Sigmoid colon (tissue), 7 donors: ENCODE results near the gene DDX5. TPM values are rescaled to one million over a fixed set of nuclear protein-coding genes. Genes with fewer than 3 reads are reported as not detected.
"Not testable (repeated sequence)": the region's sequence is repeated elsewhere in the genome, so short reads cannot be mapped to it uniquely, and the experiment has no call there.

Source experiments
- DNase-seq: peaks from one replicate; pipeline ENCODE4 v3.0.0-alpha.2; 2019
- H3K27ac ChIP-seq, 4 donors: fragments of 200-600 bp; sonication (generic); one replicate each; pipeline ENCODE4 v1.5.1; 2016 to 2019; ENCODE audit warnings: mild to moderate bottlenecking in 1 of 4
- H3K27me3 ChIP-seq, 3 donors: fragments of 200-600 bp; sonication (generic); one replicate each; pipeline ENCODE4 v1.5.1; 2019; ENCODE audit warnings: mild to moderate bottlenecking in 1 of 3
- H3K36me3 ChIP-seq, 4 donors: fragments of 200-600 bp; sonication (generic); one replicate each; pipeline ENCODE4 v1.5.1; 2016 to 2019
- H3K4me1 ChIP-seq, 4 donors: fragments of 200-600 bp; sonication (generic); one replicate each; pipeline ENCODE4 v1.5.1; 2017 to 2019
- H3K4me3 ChIP-seq, 4 donors: fragments of 200-600 bp; sonication (generic); one replicate each; pipeline ENCODE4 v1.5.1; 2017 to 2019; ENCODE audit warnings: mild to moderate bottlenecking in 2 of 4, moderate library complexity in 1 of 4
- H3K9me3 ChIP-seq, 4 donors: fragments of 200-600 bp in 3 of 4; sonication (generic) in 3 of 4; one replicate each; pipeline versions ENCODE4 v1.5.1 to v1.6.1; 2013 to 2019
- EP300 ChIP-seq, 4 donors: sonication (generic); formaldehyde crosslinking; IDR thresholded peaks; one replicate each; pipeline ENCODE4 v1.6.1; 2017; ENCODE audit warnings: antibody characterized with exemption in 4 of 4
- POLR2A ChIP-seq, 2 donors: fragments of 450-650 bp; IDR thresholded peaks; one replicate each; pipeline ENCODE4 v1.6.1; 2016; ENCODE audit warnings: antibody characterized with exemption in 2 of 2, mild to moderate bottlenecking in 2 of 2, moderate library complexity in 2 of 2
- POLR2AphosphoS5 ChIP-seq, 4 donors: sonication (generic); formaldehyde crosslinking; IDR thresholded peaks; one replicate each; pipeline ENCODE4 v1.6.1; 2017; ENCODE audit warnings: antibody characterized with exemption in 4 of 4
- WGBS, 2 donors: extraction: QIAGEN DNeasy Blood & Tissue Kit; methylation state at CpG; one replicate each; pipeline ENCODE4 v1.1.7; 2013; 5-methylcytosine and 5-hydroxymethylcytosine counted together
- intact Hi-C: fragments of 100-400 bp; cut with DNase I; formaldehyde crosslinking; loops from one replicate; pipeline ENCODE4 v1.15.1; 2023
- polyA plus RNA-seq, 3 donors: library from polyadenylated mRNA; stranded (reverse); fragments of 200-250 nt; gene quantifications; one replicate each; pipeline ENCODE4 v1.2.3, GENCODE V29; 2013
- total RNA-seq, 4 donors: library from RNA; depleted of rRNA; stranded (reverse); fragments of >200 nt; gene quantifications; one replicate each; pipeline ENCODE4 v1.1.0, GENCODE V29; 2016
- TF ChIP-seq, protein P1 (sequence below), 4 experiments: fragments of 450-650 bp in 3 of 4; fragments of 200-600 bp in 1 of 4; IDR thresholded peaks; one replicate each; pipeline ENCODE4 v1.5.1; 2016 to 2019; ENCODE audit warnings: antibody characterized with exemption in 4 of 4, mild to moderate bottlenecking in 3 of 4, moderate library complexity in 2 of 4
- donor health status: healthy with polysubstance abuse.
- donor health status: Bipolar disorder and iron deficiency.
- donor health status: healthy.

Gene DDX5
- total and polyA plus RNA-seq, 7 donors, result 187 to 1,652 (median 488) TPM

DNA sequence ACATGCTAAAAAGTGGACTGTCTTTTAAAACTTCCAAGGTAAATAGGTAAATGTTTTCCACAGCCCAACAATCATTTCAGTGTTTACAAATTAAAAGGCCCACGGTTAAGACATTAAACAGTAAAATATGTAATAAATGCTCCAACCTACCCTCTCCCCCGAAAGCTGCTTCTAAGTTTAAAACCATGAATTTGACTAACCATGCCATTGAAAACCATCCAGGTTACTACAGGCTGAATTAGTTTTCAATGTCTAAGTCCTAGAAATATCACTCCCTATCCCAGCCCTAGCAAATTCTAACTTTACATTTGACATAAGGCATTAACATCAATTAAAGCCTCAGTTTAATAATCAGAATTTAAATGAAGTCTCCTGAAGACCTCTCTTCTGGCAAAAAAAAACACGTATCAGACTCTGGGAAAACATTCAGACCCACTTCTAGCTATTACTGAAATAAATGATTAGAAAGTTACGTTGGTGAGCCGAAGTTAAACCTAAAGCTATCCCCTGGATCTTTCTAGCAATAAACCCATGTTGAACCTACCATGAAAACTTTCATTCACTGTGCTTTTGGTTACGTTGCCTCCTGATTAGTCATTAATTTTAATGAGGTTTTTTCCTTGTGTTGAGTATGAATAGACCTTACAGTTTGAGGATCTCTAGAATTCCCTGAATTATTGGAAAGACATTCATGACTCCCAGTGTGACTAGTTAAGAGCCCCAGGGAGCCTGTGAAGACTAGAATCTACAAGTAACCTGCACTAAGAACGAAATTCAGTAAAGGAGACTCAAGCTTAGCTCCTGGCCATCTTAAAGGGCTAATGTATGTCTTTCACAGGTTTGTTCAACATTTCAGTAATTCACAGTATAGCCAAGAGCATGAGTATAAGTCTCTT lies 7.5 kb downstream of the DDX5 start:
- DNase-seq, result no peak
- no peak overlapping the region for H3K4me3 ChIP-seq
- peaks cover 40 to 59% (median 55%) of the 10 kb centered on the region in 4 donors for H3K36me3 ChIP-seq
- peak overlapping the region in 3 of 4 donors; percentile 76 to 87 (median 86) for H3K27ac ChIP-seq
- intact Hi-C loops, result no loop called here
- TF ChIP-seq POLR2A (IDR thresholded peaks at IDR 0.05), result no peak
- peak in 1 of 4 donors; percentile 17 for TF ChIP-seq POLR2AphosphoS5 (IDR thresholded peaks at IDR 0.05)
- WGBS, 2 donors, result 53 to 67% methylated on average over 7 of the region's 7 CpGs
- H3K27me3 ChIP-seq, result no peaks in the 10 kb centered on the region
- peaks cover 0 to 87% (median 62%) of the 10 kb centered on the region in 4 donors for H3K4me1 ChIP-seq
- H3K9me3 ChIP-seq, result no peaks in the 10 kb centered on the region

DNA sequence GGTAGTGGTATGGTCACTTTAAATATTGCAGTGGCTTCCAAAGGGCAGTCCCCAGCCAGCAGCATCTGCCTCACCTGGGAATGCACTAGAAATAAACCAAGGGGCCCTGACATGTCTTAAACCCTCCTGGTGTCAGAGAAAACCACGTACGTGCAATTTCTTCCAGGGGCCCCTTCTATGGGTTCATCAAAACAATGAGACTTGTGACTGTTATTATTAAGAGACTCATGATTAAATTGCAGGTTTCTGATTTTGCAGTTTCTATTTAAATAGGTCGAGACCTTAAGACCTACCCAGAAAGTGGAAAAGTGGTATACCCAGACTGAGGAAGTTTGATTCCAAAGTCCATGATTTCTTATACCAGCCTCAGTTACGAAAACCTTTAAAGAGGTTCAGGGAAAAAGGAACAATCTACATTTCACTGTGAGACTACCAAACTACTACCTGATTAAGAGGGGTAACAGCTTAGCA lies 8.5 kb downstream of the DDX5 start:
- intact Hi-C loops, result no loop called here
- peak overlapping the region; percentile 56 to 76 (median 69) for H3K4me3 ChIP-seq
- WGBS, 2 donors, result 15 to 35% methylated on average over 4 of the region's 4 CpGs
- H3K27me3 ChIP-seq, result no peaks in the 10 kb centered on the region
- H3K4me1 ChIP-seq, result peaks cover 0 to 77% (median 52%) of the 10 kb centered on the region in 4 donors
- TF ChIP-seq POLR2A (IDR thresholded peaks at IDR 0.05) (no peak), POLR2AphosphoS5 (IDR thresholded peaks at IDR 0.05) (no peak), EP300 (IDR thresholded peaks at IDR 0.05) (no peak)
- TF ChIP-seq, protein P1, sequence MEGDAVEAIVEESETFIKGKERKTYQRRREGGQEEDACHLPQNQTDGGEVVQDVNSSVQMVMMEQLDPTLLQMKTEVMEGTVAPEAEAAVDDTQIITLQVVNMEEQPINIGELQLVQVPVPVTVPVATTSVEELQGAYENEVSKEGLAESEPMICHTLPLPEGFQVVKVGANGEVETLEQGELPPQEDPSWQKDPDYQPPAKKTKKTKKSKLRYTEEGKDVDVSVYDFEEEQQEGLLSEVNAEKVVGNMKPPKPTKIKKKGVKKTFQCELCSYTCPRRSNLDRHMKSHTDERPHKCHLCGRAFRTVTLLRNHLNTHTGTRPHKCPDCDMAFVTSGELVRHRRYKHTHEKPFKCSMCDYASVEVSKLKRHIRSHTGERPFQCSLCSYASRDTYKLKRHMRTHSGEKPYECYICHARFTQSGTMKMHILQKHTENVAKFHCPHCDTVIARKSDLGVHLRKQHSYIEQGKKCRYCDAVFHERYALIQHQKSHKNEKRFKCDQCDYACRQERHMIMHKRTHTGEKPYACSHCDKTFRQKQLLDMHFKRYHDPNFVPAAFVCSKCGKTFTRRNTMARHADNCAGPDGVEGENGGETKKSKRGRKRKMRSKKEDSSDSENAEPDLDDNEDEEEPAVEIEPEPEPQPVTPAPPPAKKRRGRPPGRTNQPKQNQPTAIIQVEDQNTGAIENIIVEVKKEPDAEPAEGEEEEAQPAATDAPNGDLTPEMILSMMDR (IDR thresholded peaks at IDR 0.05), result no peak
- peak overlapping the region; percentile 76 to 87 (median 82) for H3K27ac ChIP-seq
- no peaks in the 10 kb centered on the region for H3K9me3 ChIP-seq
- DNase-seq, result no peak
- H3K36me3 ChIP-seq, result peaks cover 30 to 58% (median 45%) of the 10 kb centered on the region in 4 donors

DNA sequence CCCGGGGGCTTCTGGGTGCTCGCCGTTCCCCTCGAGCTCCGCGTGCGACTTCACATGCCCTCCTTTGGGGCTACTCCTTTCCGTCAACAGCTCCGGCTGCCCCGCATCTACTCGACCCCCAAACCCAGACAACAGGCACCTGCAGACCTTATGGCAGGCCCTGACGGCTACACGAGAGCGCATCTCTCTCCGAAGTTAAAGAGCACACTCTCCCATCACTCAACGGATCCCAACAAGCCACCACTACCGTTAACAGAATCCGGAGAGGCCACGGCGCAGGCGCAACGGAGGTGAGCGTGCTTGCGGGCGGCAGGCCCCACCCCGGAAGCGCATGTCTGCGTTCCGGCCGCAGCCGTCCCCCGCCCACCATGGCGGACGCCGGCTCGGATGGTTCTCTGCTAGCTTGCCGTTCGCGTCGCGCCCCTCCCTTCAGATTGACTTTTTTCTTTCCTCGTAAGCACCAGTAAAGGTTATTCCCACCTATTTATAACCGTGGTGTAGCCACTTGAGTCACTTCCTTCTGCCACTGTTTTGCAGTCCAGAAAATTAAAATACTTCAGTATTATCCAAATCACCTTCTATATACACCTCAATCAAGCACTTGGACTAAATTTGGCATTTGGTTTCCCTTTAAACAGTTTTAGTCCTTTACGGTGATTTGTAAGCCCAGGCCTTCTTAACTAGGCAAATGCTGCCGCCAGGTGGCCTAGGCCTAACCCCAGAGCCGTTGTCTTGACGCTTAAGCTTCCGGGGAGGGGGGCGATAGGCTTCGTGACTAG lies 9.1 kb downstream of the DDX5 start, which contains the start of gene POLG2:
Gene POLG2 (minus strand): TSS at position 269 of the 779 bp plus-strand sequence. CDS start 86 bp downstream, at position 183.
- H3K4me3 ChIP-seq, result peak within 1 kb of the TSS; percentile 56 to 76 (median 69)
- no peaks in the 10 kb centered on the region for H3K27me3 ChIP-seq
- intact Hi-C loops, result no loop called here
- DNase-seq, result peak; percentile 95
- TF ChIP-seq POLR2AphosphoS5 (IDR thresholded peaks at IDR 0.05), result peak; percentile 41 to 91 (median 86)
- TF ChIP-seq, protein P1 (IDR thresholded peaks at IDR 0.05), result peak in 3 of 4 experiments; percentile 42 to 53 (median 49)
- TF ChIP-seq POLR2A (IDR thresholded peaks at IDR 0.05), result no peak
- peak in 1 of 4 donors; percentile 4 for TF ChIP-seq EP300 (IDR thresholded peaks at IDR 0.05)
- peak within 1 kb of the TSS; percentile 76 to 87 (median 82) for H3K27ac ChIP-seq
- H3K9me3 ChIP-seq, result no peaks in the 10 kb centered on the region
- H3K36me3 ChIP-seq, result peaks cover 24 to 57% (median 39%) of the 10 kb centered on the region in 4 donors
- H3K4me1 ChIP-seq, result peaks cover 0 to 71% (median 46%) of the 10 kb centered on the region in 4 donors
- 1% methylated on average over 50 of the region's 50 CpGs for WGBS, 2 donors

DNA sequence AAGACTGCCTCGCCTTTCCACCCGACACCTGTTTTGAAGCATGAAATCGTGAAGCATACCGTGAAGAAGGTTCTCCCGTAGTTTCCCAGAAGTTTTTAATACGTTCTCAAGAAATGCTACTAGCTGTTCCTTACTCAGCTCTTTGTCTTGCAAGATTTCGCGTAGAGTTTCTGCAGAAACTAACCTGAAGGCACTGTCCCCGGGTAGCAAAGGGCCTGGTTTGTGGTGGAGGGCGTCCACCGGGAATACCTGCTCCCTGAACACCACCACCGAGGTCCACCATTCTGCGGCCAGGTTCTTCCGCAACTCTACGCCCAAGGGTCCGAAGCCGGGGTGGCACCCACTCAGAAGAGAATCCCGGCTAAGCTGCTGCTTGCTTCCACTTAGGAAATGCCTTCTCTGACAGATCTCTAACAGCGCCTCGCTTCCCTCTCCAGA lies 9.7 kb downstream of the DDX5 start:
- Histone ChIP-seq H3K9me3 (no peaks in the 10 kb centered on the region), H3K4me3 (peak overlapping the region; percentile 56 to 76 (median 69)), H3K27ac (peak overlapping the region; percentile 76 to 87 (median 82)), H3K36me3 (peaks cover 18 to 55% (median 33%) of the 10 kb centered on the region in 4 donors), H3K4me1 (peaks cover 0 to 65% (median 43%) of the 10 kb centered on the region in 4 donors), H3K27me3 (no peaks in the 10 kb centered on the region)
- intact Hi-C loops, result no loop called here
- TF ChIP-seq EP300 (IDR thresholded peaks at IDR 0.05) (no peak), POLR2A (IDR thresholded peaks at IDR 0.05) (no peak), POLR2AphosphoS5 (IDR thresholded peaks at IDR 0.05) (no peak)
- TF ChIP-seq, protein P1 (IDR thresholded peaks at IDR 0.05), result no peak
- DNase-seq, result no peak
- 0 to 1% methylated on average over 20 of the region's 20 CpGs for WGBS, 2 donors

DNA sequence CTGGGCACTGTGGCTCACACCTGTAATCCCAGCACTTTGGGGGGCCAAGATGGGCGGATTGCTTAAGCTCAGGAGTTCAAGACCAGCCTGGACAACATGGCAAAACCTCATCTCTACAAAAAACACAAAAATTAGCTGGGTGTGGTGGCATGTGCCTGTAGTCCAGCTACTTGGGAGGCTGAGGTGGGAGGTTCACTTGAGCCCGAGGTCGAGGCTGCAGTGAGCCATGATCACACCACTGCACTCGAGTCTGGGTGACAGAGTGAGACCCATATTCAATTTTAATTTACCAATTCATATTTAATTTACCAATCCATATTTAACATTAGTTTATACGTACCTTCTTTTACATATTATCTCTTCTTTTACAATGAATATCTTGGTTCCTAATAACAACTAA lies 10.8 kb downstream of the DDX5 start:
- H3K4me3 ChIP-seq, result peak overlapping the region in 1 of 4 donors; percentile 76
- H3K27ac ChIP-seq, DNase-seq, intact Hi-C loops, H3K9me3 ChIP-seq, H3K27me3 ChIP-seq: not testable (repeated sequence)
- peaks cover 7 to 51% (median 24%) of the 10 kb centered on the region in 4 donors for H3K36me3 ChIP-seq
- 88 to 89% methylated on average over 5 of the region's 5 CpGs for WGBS, 2 donors
- peaks cover 0 to 54% (median 34%) of the 10 kb centered on the region in 4 donors for H3K4me1 ChIP-seq
